OCI-LY7 (cell line): ENCODE data around the gene RNF167. TPM values are rescaled to one million over a fixed set of nuclear protein-coding genes. Genes with fewer than 3 reads are reported as not detected.

Source experiments
- BruUV-seq: library from RNA; stranded (reverse); fragments of 400-500 nt; replicated peaks from 2 replicates; lab custom pipeline; 2021; lab: Mats Ljungman, UMichigan
- CTCF ChIA-PET: fragments of 300-600 bp; sonication (Branson Sonifier 250); formaldehyde crosslinking; loops from one replicate; lab custom pipeline; 2022; ENCODE audit warnings: antibody characterized with exemption; ENCODE audit not compliant: unreplicated experiment; lab: Charles Lee
- POLR2A ChIA-PET: fragments of 300-600 bp; sonication (Branson Sonifier 250); formaldehyde crosslinking; loops from one replicate; lab custom pipeline; 2022; ENCODE audit warnings: antibody characterized with exemption; lab: Charles Lee
- DNase-seq: peaks from one replicate; pipeline ENCODE4 v3.0.0-alpha.2; 2015; ENCODE audit warnings: low spot score
- H2AFZ ChIP-seq: fragments of 200-600 bp; sonication (generic), shearing (Covaris generic); 2 replicates; pipeline ENCODE4 v1.6.1; 2014; ENCODE audit warnings: mild to moderate bottlenecking, antibody characterized with exemption, low read length, moderate library complexity
- H3K27ac ChIP-seq: fragments of 200-600 bp; sonication (generic); 2 replicates; pipeline ENCODE4 v1.5.1; 2014; ENCODE audit warnings: mixed run types, low read depth, mild to moderate bottlenecking, moderate library complexity, low read length, inconsistent platforms; ENCODE audit not compliant: poor library complexity, severe bottlenecking
- H3K36me3 ChIP-seq: fragments of 200-600 bp; sonication (generic); 2 replicates; pipeline ENCODE4 v1.6.1; 2014; ENCODE audit warnings: mild to moderate bottlenecking, antibody characterized with exemption, low read length, moderate library complexity, mixed read lengths; ENCODE audit not compliant: insufficient read depth
- H3K4me1 ChIP-seq: fragments of 200-600 bp; sonication (generic); 2 replicates; pipeline ENCODE4 v1.5.1; 2014; ENCODE audit warnings: mild to moderate bottlenecking, low read length; ENCODE audit not compliant: insufficient read depth, poor library complexity, severe bottlenecking
- H3K4me2 ChIP-seq: fragments of 200-600 bp; sonication (generic); 2 replicates; pipeline ENCODE4 v1.6.1; 2014; ENCODE audit warnings: mild to moderate bottlenecking, low read length
- H3K4me3 ChIP-seq: fragments of 200-600 bp; sonication (generic); 2 replicates; pipeline ENCODE4 v1.5.1; 2014; ENCODE audit warnings: mild to moderate bottlenecking, low read depth, low read length; ENCODE audit not compliant: poor library complexity, severe bottlenecking
- H3K79me2 ChIP-seq: fragments of 200-600 bp; sonication (generic); 2 replicates; pipeline ENCODE4 v1.6.1; 2016; ENCODE audit warnings: low read depth, mild to moderate bottlenecking, low read length, moderate library complexity, mixed read lengths; ENCODE audit not compliant: insufficient read depth
- H3K9me2 ChIP-seq: fragments of 200-600 bp; sonication (generic); 2 replicates; pipeline ENCODE4 v1.6.1; 2016; ENCODE audit warnings: mild to moderate bottlenecking, low read length, mixed read lengths; ENCODE audit not compliant: insufficient read depth
- H3K9me3 ChIP-seq: fragments of 200-600 bp; sonication (generic); 2 replicates; pipeline ENCODE4 v1.6.1; 2014; ENCODE audit warnings: mild to moderate bottlenecking, mixed run types, low read length, mixed read lengths
- H4K20me1 ChIP-seq: fragments of 200-600 bp; sonication (generic); 2 replicates; pipeline ENCODE4 v1.6.1; 2014; ENCODE audit warnings: mild to moderate bottlenecking, antibody characterized with exemption, low read length, moderate library complexity, mixed read lengths; ENCODE audit not compliant: insufficient read depth
- EZH2phosphoT487 ChIP-seq: fragments of 200-600 bp; sonication (generic); IDR thresholded peaks from 2 replicates; pipeline ENCODE4 v1.6.1; 2018; ENCODE audit warnings: low read depth, borderline replicate concordance, mild to moderate bottlenecking, mixed run types, antibody characterized with exemption, low read length, moderate library complexity, mixed read lengths
- intact Hi-C: fragments of 100-400 bp; cut with micrococcal nuclease; formaldehyde crosslinking; loops from one replicate; pipeline ENCODE4 v1.10.0; 2022; ENCODE audit not compliant: unreplicated experiment
- total RNA-seq, 2 experiments: library from RNA; depleted of rRNA in 1 of 2; stranded (reverse); fragments of >200 nt in 1 of 2; shearing (Covaris generic) in 1 of 2; gene quantifications; 2 replicates each; pipeline ENCODE4 v1.2.3, GENCODE V29; 2014 to 2022
- TF ChIP-seq, protein P1 (sequence below): fragments of 200-600 bp; sonication (generic); conservative IDR thresholded peaks from 2 replicates; pipeline ENCODE4 v1.5.1; 2014; ENCODE audit warnings: mild to moderate bottlenecking, antibody characterized with exemption, low read length, moderate library complexity, mixed read lengths

RNF167 gene
- total RNA-seq, 2 experiments from 2014 or later: 46.5 to 124 TPM

DNA sequence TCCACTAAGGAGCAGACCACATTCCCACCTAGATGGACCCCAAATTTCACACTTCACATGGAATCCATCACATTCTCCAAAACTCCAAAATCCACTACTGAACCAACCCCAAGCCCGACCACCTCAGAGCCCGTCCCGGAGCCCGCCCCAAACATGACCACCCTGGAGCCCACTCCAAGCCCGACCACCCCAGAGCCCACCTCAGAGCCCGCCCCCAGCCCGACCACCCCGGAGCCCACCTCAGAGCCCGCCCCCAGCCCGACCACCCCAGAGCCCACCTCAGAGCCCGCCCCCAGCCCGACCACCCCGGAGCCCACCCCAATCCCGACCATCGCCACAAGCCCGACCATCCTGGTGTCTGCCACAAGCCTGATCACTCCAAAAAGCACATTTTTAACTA lies 6.4 kb upstream of the RNF167 start:
- Histone ChIP-seq H4K20me1 (no peaks in the 10 kb centered on the region), H3K9me3 (no peaks in the 10 kb centered on the region), H3K27ac (no peak overlapping the region), H2AFZ (no peak overlapping the region), H3K79me2 (peaks cover 5% of the 10 kb centered on the region), H3K36me3 (peaks cover 42% of the 10 kb centered on the region), H3K9me2 (no peaks in the 10 kb centered on the region), H3K4me2 (no peak overlapping the region), H3K4me1 (peaks cover 9% of the 10 kb centered on the region), H3K4me3 (no peak overlapping the region)
- ChIA-PET CTCF (no interaction called here), POLR2A (no interaction called here)
- intact Hi-C loops: no loop called here
- DNase-seq: no peak
- BruUV-seq: no TSS peak
- no peak for TF ChIP-seq EZH2phosphoT487
- TF ChIP-seq, protein P1, sequence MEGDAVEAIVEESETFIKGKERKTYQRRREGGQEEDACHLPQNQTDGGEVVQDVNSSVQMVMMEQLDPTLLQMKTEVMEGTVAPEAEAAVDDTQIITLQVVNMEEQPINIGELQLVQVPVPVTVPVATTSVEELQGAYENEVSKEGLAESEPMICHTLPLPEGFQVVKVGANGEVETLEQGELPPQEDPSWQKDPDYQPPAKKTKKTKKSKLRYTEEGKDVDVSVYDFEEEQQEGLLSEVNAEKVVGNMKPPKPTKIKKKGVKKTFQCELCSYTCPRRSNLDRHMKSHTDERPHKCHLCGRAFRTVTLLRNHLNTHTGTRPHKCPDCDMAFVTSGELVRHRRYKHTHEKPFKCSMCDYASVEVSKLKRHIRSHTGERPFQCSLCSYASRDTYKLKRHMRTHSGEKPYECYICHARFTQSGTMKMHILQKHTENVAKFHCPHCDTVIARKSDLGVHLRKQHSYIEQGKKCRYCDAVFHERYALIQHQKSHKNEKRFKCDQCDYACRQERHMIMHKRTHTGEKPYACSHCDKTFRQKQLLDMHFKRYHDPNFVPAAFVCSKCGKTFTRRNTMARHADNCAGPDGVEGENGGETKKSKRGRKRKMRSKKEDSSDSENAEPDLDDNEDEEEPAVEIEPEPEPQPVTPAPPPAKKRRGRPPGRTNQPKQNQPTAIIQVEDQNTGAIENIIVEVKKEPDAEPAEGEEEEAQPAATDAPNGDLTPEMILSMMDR: no peak

DNA sequence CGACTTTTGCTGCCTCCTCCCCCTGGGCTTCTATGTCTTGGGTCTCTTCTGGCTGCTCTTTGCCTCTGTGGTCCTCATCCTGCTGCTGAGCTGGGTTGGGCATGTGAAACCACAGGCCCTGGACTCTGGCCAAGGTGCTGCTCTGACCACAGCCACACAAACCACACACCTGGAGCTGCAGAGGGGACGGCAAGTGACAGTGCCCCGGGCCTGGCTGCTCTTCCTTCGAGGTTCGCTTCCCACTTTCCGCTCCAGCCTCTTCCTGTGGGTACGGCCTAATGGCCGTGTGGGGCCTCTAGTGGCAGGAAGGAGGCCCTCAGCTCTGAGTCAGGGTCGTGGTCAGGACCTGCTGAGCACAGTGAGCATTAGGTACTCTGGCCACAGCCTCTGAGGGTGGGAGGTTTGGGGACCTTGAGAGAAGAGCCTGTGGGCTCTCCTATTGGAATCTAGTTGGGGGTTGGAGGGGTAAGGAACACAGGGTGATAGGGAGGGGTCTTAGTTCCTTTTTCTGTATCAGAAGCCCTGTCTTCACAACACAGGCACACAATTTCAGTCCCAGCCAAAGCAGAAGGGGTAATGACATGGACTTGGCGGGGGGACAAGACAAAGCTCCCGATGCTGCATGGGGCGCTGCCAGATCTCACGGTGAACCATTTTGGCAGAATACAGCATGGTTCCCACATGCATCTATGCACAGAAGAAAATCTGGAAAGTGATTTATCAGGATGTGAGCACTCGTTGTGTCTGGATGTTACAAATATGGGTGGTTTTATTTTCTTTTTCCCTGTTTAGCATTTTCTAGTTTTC lies 5.7 kb upstream of the RNF167 start:
- Histone ChIP-seq H3K9me3 (no peaks in the 10 kb centered on the region), H3K36me3 (peaks cover 35% of the 10 kb centered on the region), H3K9me2 (no peaks in the 10 kb centered on the region), H3K79me2 (peaks cover 12% of the 10 kb centered on the region), H4K20me1 (no peaks in the 10 kb centered on the region), H2AFZ (no peak overlapping the region), H3K4me1 (peaks cover 14% of the 10 kb centered on the region), H3K4me3 (no peak overlapping the region), H3K27ac (no peak overlapping the region), H3K4me2 (no peak overlapping the region)
- intact Hi-C loops: no loop called here
- CTCF ChIA-PET: no interaction called here
- TSS peak; percentile 9 for BruUV-seq
- no peak for TF ChIP-seq EZH2phosphoT487
- TF ChIP-seq, protein P1: peak; percentile 41
- no peak for DNase-seq
- POLR2A ChIA-PET: no interaction called here

DNA sequence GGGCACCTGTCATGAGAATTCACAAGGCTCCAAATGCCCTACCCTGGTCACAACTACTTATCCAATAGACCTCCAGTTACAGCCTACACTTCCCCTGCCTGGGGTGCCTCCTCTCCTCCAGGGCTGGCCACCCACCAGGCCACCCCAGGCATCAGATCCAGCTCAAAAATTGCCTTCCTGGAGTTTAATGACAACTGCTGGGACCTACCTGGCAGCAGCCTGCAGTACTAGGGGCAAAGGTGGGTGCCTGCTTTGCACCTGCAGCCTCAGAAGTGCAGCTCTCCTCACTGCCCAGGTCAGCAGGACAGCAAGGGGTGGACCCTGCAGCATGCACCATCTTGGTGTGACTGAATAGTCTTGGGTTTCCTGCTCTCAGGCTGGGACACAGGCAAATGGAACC lies 4.4 kb upstream of the RNF167 start:
- H3K27ac ChIP-seq: no peak overlapping the region
- TF ChIP-seq EZH2phosphoT487: no peak
- TF ChIP-seq, protein P1: no peak
- no TSS peak for BruUV-seq

More for the DNA sequence above, 4.4 kb upstream of the RNF167 start:
- Histone ChIP-seq H3K9me2 (no peaks in the 10 kb centered on the region), H3K36me3 (peaks cover 38% of the 10 kb centered on the region; the same call in 1 of the 2 replicates), H3K4me1 (peaks cover 14% of the 10 kb centered on the region), H2AFZ (no peak overlapping the region), H4K20me1 (no peaks in the 10 kb centered on the region), H3K9me3 (no peaks in the 10 kb centered on the region), H3K4me2 (no peak overlapping the region), H3K4me3 (no peak overlapping the region), H3K79me2 (peaks cover 17% of the 10 kb centered on the region)
- intact Hi-C loops: no loop called here
- ChIA-PET CTCF (no interaction called here), POLR2A (no interaction called here)
- DNase-seq: no peak
